GM18505 (cell line): ENCODE results near the gene ARL3.

Experiments used
- ATAC-seq: cut with Tn5 transposase; IDR thresholded peaks from one replicate; pipeline ENCODE4 v1.9.1; 2021; ENCODE audit not compliant: unreplicated experiment
- POLR2A ChIP-seq: IDR thresholded peaks from 4 replicates; pipeline ENCODE4 v1.6.1; 2011; ENCODE audit warnings: borderline replicate concordance; ENCODE audit not compliant: insufficient read depth, insufficient read length; ENCODE audit errors: extremely low read depth

The ARL3 gene

DNA sequence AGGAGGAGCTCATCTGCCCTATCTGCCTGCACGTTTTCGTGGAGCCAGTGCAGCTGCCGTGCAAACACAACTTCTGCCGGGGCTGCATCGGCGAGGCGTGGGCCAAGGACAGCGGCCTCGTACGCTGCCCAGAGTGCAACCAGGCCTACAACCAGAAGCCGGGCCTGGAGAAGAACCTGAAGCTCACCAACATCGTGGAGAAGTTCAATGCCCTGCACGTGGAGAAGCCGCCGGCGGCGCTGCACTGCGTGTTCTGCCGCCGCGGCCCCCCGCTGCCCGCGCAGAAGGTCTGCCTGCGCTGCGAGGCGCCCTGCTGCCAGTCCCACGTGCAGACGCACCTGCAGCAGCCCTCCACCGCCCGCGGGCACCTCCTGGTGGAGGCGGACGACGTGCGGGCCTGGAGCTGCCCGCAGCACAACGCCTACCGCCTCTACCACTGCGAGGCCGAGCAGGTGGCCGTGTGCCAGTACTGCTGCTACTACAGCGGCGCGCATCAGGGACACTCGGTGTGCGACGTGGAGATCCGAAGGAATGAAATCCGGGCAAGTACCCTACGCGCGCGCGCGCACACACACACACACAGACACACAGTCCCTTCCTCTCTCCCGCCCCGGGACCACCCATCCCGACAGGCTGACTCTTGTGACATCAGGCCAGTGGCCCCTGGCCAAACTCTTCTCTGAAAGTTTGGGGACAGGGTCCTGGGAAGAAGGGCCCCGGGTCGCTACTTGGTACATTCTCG is 69.4 kb downstream of the ARL3 start:
- no peak for TF ChIP-seq POLR2A
- peak; percentile 17 for ATAC-seq

DNA sequence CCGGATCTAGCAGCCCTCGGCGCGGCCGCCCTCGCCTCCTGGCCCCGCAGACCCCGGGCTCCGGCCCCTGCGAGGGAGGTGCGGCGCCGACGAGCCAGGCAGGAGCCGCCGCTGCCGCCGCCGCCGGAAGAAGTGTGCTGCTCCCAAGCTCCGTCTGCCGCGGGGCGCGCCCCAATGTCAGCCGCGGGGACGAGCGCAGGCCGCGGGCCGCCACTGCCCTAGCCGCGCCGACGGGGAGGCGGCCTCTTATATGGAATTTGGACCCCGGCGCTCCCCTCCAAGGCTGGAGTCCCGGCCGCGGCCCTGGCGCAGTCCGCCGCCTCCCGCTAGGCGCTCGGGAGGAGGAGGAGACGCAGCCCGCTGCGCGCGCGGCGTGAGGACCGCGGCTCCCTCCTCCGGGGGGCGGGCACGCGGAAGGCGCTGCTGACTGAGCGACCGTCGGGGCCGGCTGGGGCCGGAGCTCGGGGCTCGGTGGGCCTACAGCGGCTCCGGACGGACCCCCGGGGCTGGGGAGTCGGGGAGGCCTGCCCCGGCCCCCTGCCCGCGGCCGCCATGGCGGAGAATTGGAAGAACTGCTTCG is 70.0 kb downstream of the ARL3 start, which contains the start of gene TRIM8:
Gene TRIM8, plus strand, starts transcription at position 414 of the 580 bp plus-strand sequence. Its CDS starts 139 bp downstream, at position 553.
- no peak for ATAC-seq
- no peak for TF ChIP-seq POLR2A

DNA sequence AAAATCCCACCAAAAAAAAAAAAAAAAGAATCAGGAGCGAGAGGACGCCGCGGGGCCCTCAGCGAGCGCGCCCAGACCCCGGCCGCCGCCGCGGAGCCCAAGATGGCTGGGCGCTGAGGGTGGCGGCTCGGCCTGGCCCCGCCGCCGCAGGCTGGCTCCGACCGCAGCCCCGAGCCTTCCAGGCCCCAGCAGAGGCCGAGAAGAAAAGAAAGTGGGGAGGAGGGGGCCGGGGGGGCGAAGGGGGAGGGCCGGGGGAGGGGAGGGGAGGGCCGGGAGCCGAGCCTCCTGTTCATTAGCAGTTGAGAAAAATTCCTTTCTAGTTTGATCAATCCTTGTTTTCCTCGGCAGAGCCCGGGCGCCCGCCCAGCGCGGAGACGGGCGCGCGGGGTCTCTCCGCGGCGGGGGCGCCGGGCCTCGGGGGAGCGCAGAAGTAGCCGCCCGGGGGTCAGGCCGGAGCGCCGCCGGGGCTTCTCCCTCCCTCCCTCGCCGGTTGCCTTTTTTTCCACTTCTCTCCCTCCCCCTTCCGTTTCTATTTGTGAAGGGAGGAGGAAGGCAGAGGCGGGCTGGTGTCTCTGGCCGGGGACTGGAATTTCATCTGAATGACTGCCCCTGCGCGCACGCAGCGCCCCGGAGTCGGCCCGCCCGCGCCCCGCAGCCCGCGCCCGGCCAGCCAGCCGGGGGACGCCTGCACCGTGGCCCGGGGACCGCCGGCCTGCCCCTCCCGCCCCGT is 70.7 kb downstream of the ARL3 start:
- TF ChIP-seq POLR2A, result peak; percentile 50
- ATAC-seq, result no peak

DNA sequence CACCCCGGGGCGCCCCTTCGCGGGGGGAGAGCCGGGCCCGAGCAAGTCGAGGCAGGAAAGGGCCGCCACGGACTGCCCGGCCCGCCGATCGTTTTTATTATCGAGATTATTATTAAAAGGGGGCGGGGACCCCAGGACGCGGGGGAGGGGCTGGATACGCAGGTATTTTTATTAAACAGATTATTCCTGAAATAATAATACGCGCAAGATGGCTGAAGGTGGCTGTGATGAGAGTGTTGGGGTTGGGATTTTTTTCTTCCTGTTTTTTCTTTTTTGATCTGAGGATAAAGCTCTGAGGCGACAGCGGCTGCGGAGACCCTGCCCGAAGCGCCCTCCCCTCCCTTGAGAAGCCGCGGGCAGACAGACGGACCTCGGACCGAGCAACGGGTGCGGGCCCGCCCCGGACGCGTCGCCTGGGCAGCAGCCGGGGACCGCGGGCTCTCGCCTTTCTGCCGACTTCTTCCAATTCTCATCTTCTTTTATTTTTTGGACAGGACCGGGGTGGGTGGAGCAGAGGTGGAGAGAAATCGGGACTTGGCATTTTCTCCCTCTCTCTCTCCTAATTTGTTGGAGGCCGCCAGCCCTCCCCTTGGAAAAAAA is 71.4 kb downstream of the ARL3 start:
- no peak for ATAC-seq
- no peak for TF ChIP-seq POLR2A

DNA sequence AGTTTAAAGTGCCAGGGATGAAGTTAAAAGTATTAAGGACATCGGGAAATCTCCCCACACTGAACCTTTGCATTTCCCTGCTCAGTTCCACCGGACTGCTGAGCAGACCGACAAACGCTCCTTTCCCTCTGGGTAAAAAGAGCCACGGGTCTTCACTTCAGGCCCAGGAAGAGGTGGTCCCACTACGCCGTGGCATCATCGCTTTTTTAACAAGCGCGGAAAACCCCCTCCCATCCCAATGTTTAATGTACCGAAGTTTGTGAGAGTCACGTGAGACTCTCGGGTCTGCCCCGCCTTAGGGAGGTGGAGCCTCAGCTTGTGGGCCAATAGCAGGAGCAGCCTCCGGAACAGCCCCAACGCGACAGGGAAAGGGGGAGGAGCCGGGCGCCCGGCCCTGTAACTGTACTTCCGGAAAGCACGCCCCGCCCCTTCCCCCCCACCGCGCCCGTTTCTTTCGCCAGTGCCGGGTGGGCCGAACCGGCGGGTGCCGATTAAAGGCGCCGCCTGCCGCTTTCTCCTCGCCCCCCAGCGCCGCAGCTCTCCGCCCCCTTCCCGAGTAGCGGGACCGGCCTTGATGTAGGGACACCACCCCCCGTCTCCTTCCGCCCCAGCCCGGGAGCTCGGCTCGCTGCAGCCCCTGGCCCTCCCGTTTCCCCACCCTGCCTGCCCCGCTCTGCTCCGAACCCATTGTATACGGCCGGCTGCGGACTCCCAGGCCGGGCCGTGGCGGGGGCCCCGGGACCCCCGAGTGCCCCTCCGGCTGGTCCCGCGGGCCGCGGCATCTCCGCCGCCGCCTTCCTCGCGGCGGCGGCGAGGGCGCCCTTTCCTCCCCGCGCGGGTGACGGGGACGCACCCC is 72.1 kb downstream of the ARL3 start:
- peak; percentile 41 for ATAC-seq

DNA sequence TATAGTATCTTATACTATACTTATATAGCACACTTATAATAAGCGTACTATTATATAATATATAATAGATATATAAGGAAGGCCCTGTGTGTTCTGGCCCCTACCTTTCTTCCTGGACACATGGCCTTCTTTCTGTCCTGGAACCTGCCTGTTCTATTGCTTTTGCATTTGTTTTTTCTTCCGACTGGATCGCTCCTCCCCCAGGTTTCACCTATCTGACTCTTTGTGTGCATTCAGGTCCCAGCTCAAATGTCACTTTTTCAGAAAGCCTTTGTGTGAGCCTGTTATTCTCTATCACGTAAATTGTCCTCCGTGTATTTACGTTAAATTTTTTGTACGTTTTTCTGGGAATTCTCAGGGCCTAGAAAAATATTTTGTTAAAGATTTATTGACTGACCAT is 72.8 kb downstream of the ARL3 start:
- TF ChIP-seq POLR2A, result no peak
- no peak for ATAC-seq

More for the DNA sequence above, 72.1 kb downstream of the ARL3 start:
- peak; percentile 72 for TF ChIP-seq POLR2A

DNA sequence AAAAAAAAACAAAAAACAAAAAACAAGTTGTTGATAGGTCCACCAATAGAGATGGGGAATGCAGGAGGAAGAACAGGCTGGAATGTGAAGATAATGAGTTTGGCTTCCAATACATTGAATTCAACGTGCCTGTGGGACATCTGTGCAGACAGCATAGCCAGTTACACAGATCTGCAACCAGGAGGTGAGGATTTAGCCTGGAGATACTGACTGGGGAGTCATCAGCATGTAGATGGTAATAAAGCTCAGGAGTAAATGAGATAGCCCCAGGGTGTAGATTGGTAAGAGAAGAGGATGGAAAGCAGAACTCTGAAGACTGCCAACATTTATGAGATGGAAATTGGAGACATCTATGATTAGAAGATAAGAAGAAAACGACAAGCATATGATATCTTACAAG is 74.7 kb downstream of the ARL3 start:
- no peak for TF ChIP-seq POLR2A

DNA sequence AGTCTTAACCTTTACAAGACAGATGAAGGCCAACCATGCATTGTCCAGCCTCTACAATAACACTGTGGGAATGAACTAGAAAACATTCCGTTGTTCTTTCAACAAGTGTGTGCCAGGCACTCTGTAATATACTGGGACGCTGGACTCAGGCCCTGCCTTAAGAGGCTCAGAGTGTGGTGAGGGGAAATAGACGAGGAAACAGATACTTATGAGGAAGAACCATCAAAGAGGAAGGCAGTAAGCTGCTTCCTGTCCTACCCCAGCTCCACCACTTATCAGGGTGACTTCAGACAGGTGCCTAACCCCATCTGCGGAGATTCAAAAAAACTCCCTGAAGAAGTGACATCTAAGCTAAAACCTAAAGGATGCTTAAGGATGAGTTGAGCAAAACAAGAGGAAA is 78.8 kb downstream of the ARL3 start:
- no peak for TF ChIP-seq POLR2A
- no peak for ATAC-seq

More for the DNA sequence above, 74.7 kb downstream of the ARL3 start:
- no peak for ATAC-seq

DNA sequence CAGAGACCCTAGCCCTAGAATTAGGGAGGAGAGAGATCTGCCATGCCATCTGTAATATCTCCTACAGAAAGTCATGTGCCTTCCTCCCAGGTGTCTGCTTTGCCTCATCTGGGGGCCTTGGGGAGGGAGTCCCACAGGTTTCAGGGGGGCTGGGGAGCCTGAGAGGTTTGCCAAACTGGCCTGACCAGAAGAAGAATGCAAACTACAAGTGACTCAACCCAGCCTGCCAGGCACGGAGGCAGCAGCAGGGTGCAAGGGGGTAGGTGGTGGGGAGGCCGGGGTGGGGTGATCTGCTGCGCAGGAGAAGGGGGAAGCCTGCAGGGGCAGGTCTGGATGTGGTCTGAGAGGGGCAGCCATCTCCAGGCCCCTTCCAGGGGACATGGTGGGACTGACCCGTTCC is 79.5 kb downstream of the ARL3 start:
- no peak for ATAC-seq

DNA sequence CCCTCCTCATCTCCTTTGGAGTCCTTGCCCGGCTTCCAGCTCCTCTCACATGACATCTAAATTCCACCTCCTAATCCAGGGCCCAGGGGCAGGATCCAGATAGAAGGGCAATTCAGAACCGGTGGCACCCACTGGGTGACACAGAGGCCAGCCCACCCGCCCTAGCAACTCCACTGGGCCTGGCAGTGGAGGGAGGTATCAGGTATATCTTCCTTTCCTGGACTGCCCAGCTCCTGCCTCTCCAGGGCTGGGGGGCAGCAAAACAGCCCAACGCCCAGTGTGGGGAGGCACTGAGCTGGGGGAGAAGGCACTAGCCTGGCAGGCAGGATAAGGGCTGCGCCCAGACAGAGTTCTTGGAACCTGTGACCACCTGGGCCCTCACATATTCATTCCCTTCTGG is 80.3 kb downstream of the ARL3 start:
- ATAC-seq, result no peak
- TF ChIP-seq POLR2A, result no peak

More for the DNA sequence above, 79.5 kb downstream of the ARL3 start:
- no peak for TF ChIP-seq POLR2A

DNA sequence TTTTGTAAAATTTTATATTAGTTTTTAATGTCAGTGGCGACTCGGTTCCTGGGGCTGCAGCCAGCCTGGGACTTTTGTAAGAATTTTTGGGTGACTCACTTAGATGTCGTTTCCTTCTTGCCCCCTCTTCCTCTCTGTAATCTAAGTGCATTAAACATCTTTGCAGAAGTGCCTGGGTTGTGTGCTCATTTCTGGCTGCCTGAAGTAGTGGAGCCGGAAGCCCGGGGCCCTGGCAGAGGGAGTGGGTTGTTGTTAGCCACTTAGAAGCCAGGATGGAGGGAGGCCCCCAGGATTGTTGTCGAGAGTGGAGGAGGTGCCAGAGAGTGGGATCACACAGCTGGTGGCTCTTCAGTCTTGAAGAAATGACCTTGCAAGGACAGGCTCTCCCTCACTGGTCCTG is 80.9 kb downstream of the ARL3 start:
- TF ChIP-seq POLR2A, result no peak
- no peak for ATAC-seq

DNA sequence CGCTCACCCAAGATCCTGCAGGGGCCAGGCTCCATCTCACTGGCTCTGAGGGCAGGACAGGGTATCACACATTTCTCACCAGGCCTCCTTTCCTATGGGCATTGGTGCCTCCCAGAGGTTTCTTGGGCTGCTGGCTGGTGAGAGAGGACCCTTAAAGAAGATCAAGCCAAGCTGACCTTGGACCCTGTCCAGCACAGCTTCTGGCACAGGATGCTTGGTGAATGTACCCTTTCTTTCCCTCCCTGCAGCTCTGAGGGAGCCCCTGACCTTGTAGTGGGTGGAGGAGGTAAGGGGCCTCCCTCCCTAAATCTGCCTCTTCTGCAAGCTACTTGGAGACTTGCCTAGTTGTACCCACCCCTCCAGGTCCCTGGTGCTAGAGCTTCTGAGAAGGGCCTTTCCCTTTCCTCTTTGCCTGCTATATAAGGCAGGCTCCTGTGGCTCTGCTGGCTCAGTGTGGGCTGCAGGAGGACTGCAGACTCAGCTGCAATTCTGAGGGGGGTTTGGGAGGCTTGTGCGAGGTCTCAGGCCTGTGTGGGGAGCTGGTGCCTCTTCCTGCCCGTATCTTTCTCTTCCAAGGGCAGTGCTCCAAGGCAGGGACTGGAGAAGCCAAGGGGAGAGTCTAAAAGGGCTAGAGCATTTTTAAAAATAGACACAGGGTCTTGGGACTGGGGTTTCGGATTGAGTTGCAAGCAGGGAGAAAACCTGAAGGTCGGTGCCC is 81.6 kb downstream of the ARL3 start:
- ATAC-seq, result no peak
- no peak for TF ChIP-seq POLR2A
